CD4-positive, alpha-beta T cell treated with Interleukin-4 for 1 hour (primary cell): ENCODE measurements around the gene NPTXR.

ENCODE experiments used
- DNase-seq, 2 donors: peaks; one replicate each; pipeline ENCODE4 v3.0.0-alpha.2; 2020 to 2022

Gene NPTXR

GRCh38 chr22:38793317-38793716 is 50.5 kb downstream of the NPTXR start:
- no peak for DNase-seq

GRCh38 chr22:38792833-38793232 is 51.0 kb downstream of the NPTXR start:
- no peak for DNase-seq

- DNase-seq = no peak
These were observed 54.2 kb downstream of the NPTXR start for GRCh38 chr22:38789606-38790005.

- no peak for DNase-seq
These were observed 55.0 kb downstream of the NPTXR start for GRCh38 chr22:38788846-38789245.

- DNase-seq = no peak
These were observed 55.6 kb downstream of the NPTXR start for GRCh38 chr22:38788021-38788816.

- DNase-seq = no peak
These were observed 57.2 kb downstream of the NPTXR start for GRCh38 chr22:38786631-38787030.

GRCh38 chr22:38784856-38785255 is 59.0 kb downstream of the NPTXR start:
- no peak for DNase-seq

- no peak for DNase-seq
These were observed 59.8 kb downstream of the NPTXR start for GRCh38 chr22:38784035-38784434.

GRCh38 chr22:38783095-38783615 is 60.7 kb downstream of the NPTXR start:
- no peak for DNase-seq

- no peak for DNase-seq
These were observed 61.3 kb downstream of the NPTXR start for GRCh38 chr22:38782402-38783094.

GRCh38 chr22:38781033-38781432 is 62.8 kb downstream of the NPTXR start:
- no peak for DNase-seq

- no peak for DNase-seq
These were observed 66.6 kb downstream of the NPTXR start for GRCh38 chr22:38777087-38777671.

- DNase-seq = no peak
These were observed 67.7 kb downstream of the NPTXR start for GRCh38 chr22:38776086-38776485.

GRCh38 chr22:38775656-38776055 is 68.2 kb downstream of the NPTXR start:
- no peak for DNase-seq

- DNase-seq = no peak
These were observed 69.2 kb downstream of the NPTXR start for GRCh38 chr22:38774496-38775166.

GRCh38 chr22:38773363-38773946 is 70.4 kb downstream of the NPTXR start:
- DNase-seq = no peak

GRCh38 chr22:38772623-38772873 is 71.3 kb downstream of the NPTXR start:
- no peak for DNase-seq

GRCh38 chr22:38770257-38770949 is 73.4 kb downstream of the NPTXR start:
- no peak for DNase-seq
